A549 (cell line): ENCODE results near the gene IFITM2. TPM values are rescaled to one million over a fixed set of nuclear protein-coding genes. Genes with fewer than 3 reads are reported as not detected.

Experiments used
- ATAC-seq, 2 experiments: fragments of 200-7000 bp in 1 of 2; fragments of >200 bp in 1 of 2; cut with Nextera tagmentation in 1 of 2; cut with Tn5 transposase in 1 of 2; 3 replicates each; pipeline versions ENCODE4 v1.8.0 to v1.9.1; 2018 to 2020; ENCODE audit warnings: mild to moderate bottlenecking in 1 of 2, moderate library complexity in 1 of 2
- CTCF ChIA-PET: fragments of 300-600 bp; sonication (Branson Sonifier 250); formaldehyde crosslinking; extraction: SDS; loops from one replicate; lab custom pipeline; 2021; ENCODE audit warnings: antibody characterized with exemption, inconsistent platforms; lab: Yijun Ruan, JAX
- POLR2A ChIA-PET: fragments of 350-600 bp; formaldehyde crosslinking; extraction: SDS; loops from one replicate; lab custom pipeline; 2021; ENCODE audit warnings: antibody characterized with exemption, inconsistent platforms; lab: Yijun Ruan, JAX
- DNase-seq, 2 experiments: peaks; one replicate each; pipeline versions ENCODE4 v3.0.0 to v3.0.0-alpha.2; 2011 to 2016; ENCODE audit warnings: low read depth in 1 of 2, low spot score in 1 of 2
- FAIRE-seq: peaks from 2 replicates; lab custom pipeline; 2011; peaks lifted over from hg19 to GRCh38; lab: Jason Lieb, UNC
- H3K27ac ChIP-seq, 2 experiments: fragments of >200 bp; sonication (Bioruptor Twin); formaldehyde crosslinking; 3 replicates each; pipeline ENCODE4 v1.5.1; 2016 to 2017
- H3K4me1 ChIP-seq: fragments of >200 bp; sonication (Bioruptor Twin); formaldehyde crosslinking; 3 replicates; pipeline ENCODE4 v1.6.1; 2016
- H3K4me2 ChIP-seq: fragments of >200 bp; sonication (Bioruptor Twin); formaldehyde crosslinking; 3 replicates; pipeline ENCODE4 v1.6.1; 2016
- H3K4me3 ChIP-seq: fragments of >200 bp; sonication (Bioruptor Twin); formaldehyde crosslinking; 3 replicates; pipeline ENCODE4 v1.5.1; 2016
- H3K9me3 ChIP-seq: fragments of >200 bp; sonication (Bioruptor Twin); formaldehyde crosslinking; 3 replicates; pipeline ENCODE4 v1.6.1; 2016
- BHLHE40 ChIP-seq: IDR thresholded peaks from 2 replicates; pipeline ENCODE4 v1.6.1; 2012; ENCODE audit warnings: low read depth, low read length, inconsistent platforms
- CBX2 ChIP-seq: fragments of 200-600 bp; sonication (generic); IDR thresholded peaks from 2 replicates; pipeline ENCODE4 v1.6.1; 2016; ENCODE audit warnings: low read depth, mild to moderate bottlenecking, borderline replicate concordance
- CHD4 ChIP-seq: fragments of 200-600 bp; sonication (generic); IDR thresholded peaks from 2 replicates; pipeline ENCODE4 v1.6.1; 2016; ENCODE audit warnings: antibody characterized with exemption, mild to moderate bottlenecking, borderline replicate concordance
- EHF ChIP-seq: fragments of 250-450 bp; sonication (Bioruptor Pico); IDR thresholded peaks from 2 replicates; pipeline ENCODE4 v1.5.0; 2020; ENCODE audit warnings: mild to moderate bottlenecking
- EHMT2 ChIP-seq: fragments of 200-600 bp; sonication (generic); IDR thresholded peaks from 2 replicates; pipeline ENCODE4 v1.6.1; 2016; ENCODE audit warnings: antibody characterized with exemption, low read depth, mild to moderate bottlenecking, moderate library complexity
- EP300 ChIP-seq, 2 experiments: fragments of >200 bp; sonication (Bioruptor Twin); formaldehyde crosslinking; IDR thresholded peaks; 2 replicates in 1 of 2; 3 replicates in 1 of 2; pipeline ENCODE4 v1.6.1; 2016 to 2017
- ESRRA ChIP-seq: fragments of 150-350 bp; IDR thresholded peaks from 2 replicates; pipeline ENCODE4 v1.6.1; 2014; ENCODE audit warnings: mild to moderate bottlenecking, low read length, borderline replicate concordance
- FOSL2 ChIP-seq, 2 experiments: fragments of 450-650 bp in 1 of 2; fragments of >200 bp in 1 of 2; sonication (Bioruptor Twin) in 1 of 2; formaldehyde crosslinking; IDR thresholded peaks; 2 replicates each; pipeline versions ENCODE4 v1.5.0 to v1.6.1; 2016 to 2020; ENCODE audit warnings: mild to moderate bottlenecking in 1 of 2, moderate library complexity in 1 of 2
- FOXS1 ChIP-seq: fragments of 250-450 bp; sonication (Bioruptor Pico); IDR thresholded peaks from 2 replicates; pipeline ENCODE4 v1.5.0; 2020; ENCODE audit warnings: mild to moderate bottlenecking, moderate library complexity
- GATA3 ChIP-seq: IDR thresholded peaks from 2 replicates; pipeline ENCODE4 v1.6.1; 2012; ENCODE audit warnings: borderline replicate concordance
- HDAC2 ChIP-seq: fragments of 200-600 bp; sonication (generic); IDR thresholded peaks from 2 replicates; pipeline ENCODE4 v1.6.1; 2016
- HEYL ChIP-seq: fragments of 250-450 bp; sonication (Bioruptor Pico); IDR thresholded peaks from 2 replicates; pipeline ENCODE4 v1.8.0; 2021; ENCODE audit warnings: mild to moderate bottlenecking, moderate library complexity
- HOXA7 ChIP-seq: fragments of 250-450 bp; sonication (Bioruptor Pico); IDR thresholded peaks from 2 replicates; pipeline ENCODE4 v1.5.0; 2020; ENCODE audit warnings: mild to moderate bottlenecking, moderate library complexity
- HOXB13 ChIP-seq: fragments of 250-450 bp; sonication (Bioruptor Pico); IDR thresholded peaks from 2 replicates; pipeline ENCODE4 v1.5.0; 2020; ENCODE audit warnings: low read depth, mild to moderate bottlenecking, moderate library complexity
- JUNB ChIP-seq: fragments of >200 bp; sonication (Bioruptor Twin); formaldehyde crosslinking; IDR thresholded peaks from 2 replicates; pipeline ENCODE4 v1.6.1; 2016
- KDM1A ChIP-seq: fragments of 200-600 bp; sonication (generic); IDR thresholded peaks from 2 replicates; pipeline ENCODE4 v1.6.1; 2016; ENCODE audit warnings: low read depth, mild to moderate bottlenecking
- KDM5A ChIP-seq: fragments of 200-600 bp; sonication (generic); IDR thresholded peaks from 2 replicates; pipeline ENCODE4 v1.6.1; 2016; ENCODE audit warnings: antibody characterized with exemption, mild to moderate bottlenecking
- MAFK ChIP-seq: fragments of 450-650 bp; IDR thresholded peaks from 2 replicates; pipeline ENCODE4 v1.6.1; 2014; ENCODE audit not compliant: partially characterized antibody
- NFE2L2 ChIP-seq: fragments of 150-350 bp; conservative IDR thresholded peaks from 2 replicates; pipeline ENCODE4 v1.6.1; 2014; ENCODE audit warnings: low read length
- NPAS2 ChIP-seq: fragments of 250-450 bp; sonication (Bioruptor Pico); IDR thresholded peaks from 2 replicates; pipeline ENCODE4 v1.8.0; 2022; ENCODE audit warnings: mild to moderate bottlenecking, moderate library complexity, borderline replicate concordance
- NR3C1 ChIP-seq: fragments of >200 bp; sonication (Bioruptor Twin); formaldehyde crosslinking; IDR thresholded peaks from 3 replicates; pipeline ENCODE4 v1.6.1; 2017
- POLR2A ChIP-seq: IDR thresholded peaks from 2 replicates; pipeline ENCODE4 v1.6.1; 2012; ENCODE audit warnings: mild to moderate bottlenecking, low read length
- POLR2AphosphoS2 ChIP-seq: conservative IDR thresholded peaks from 2 replicates; pipeline ENCODE4 v1.6.1; 2012; ENCODE audit warnings: low read length, improper control_type of control experiment, inconsistent platforms
- RAD21 ChIP-seq, 2 experiments: fragments of >200 bp in 1 of 2; sonication (Bioruptor Twin) in 1 of 2; formaldehyde crosslinking in 1 of 2; IDR thresholded peaks in 1 of 2; conservative IDR thresholded peaks in 1 of 2; 2 replicates in 1 of 2; 3 replicates in 1 of 2; pipeline ENCODE4 v1.6.1; 2012 to 2018; ENCODE audit warnings: inconsistent platforms in 1 of 2
- RCOR1 ChIP-seq: fragments of 150-350 bp; IDR thresholded peaks from 2 replicates; pipeline ENCODE4 v1.6.1; 2014; ENCODE audit warnings: antibody characterized with exemption, low read length, low read depth
- SREBF2 ChIP-seq: fragments of 450-650 bp; IDR thresholded peaks from 2 replicates; pipeline ENCODE4 v1.6.1; 2014; ENCODE audit warnings: mild to moderate bottlenecking, moderate library complexity
- TFCP2L1 ChIP-seq: fragments of 250-450 bp; sonication (Bioruptor Pico); IDR thresholded peaks from 2 replicates; pipeline ENCODE4 v1.5.0; 2021; ENCODE audit warnings: mild to moderate bottlenecking
- WGBS: methylation state at CpG from one replicate; pipeline ENCODE4 v1.1.6; 2017; ENCODE audit errors: missing lambda C conversion rate; 5-methylcytosine and 5-hydroxymethylcytosine counted together
- polyA plus RNA-seq, 4 experiments: library from polyadenylated mRNA; depleted of rRNA in 3 of 4; stranded (reverse); fragments of >200 nt; fragmentation: RNase III in 1 of 4; extraction: RNeasy Plus Mini Kit Qiagen cat#74134 plus additional on column Dnase treatment in 1 of 4; gene quantifications; 2 replicates in 3 of 4; 3 replicates in 1 of 4; pipeline ENCODE4 v1.2.3, GENCODE V29; 2011 to 2017
- TF ChIP-seq, protein P1 (sequence below): IDR thresholded peaks from 2 replicates; pipeline ENCODE4 v1.6.1; 2012; ENCODE audit warnings: low read depth, borderline replicate concordance
- TF ChIP-seq, protein P2 (sequence below): fragments of 250-450 bp; sonication (Bioruptor Pico); IDR thresholded peaks from 2 replicates; pipeline ENCODE4 v1.5.0; 2020; ENCODE audit warnings: low read depth, mild to moderate bottlenecking, moderate library complexity
- TF ChIP-seq, protein P3 (sequence below): fragments of 450-650 bp; IDR thresholded peaks from 2 replicates; pipeline ENCODE4 v1.6.1; 2014; ENCODE audit warnings: antibody characterized with exemption
- TF ChIP-seq, protein P4 (sequence below): fragments of 250-450 bp; sonication (Bioruptor Pico); IDR thresholded peaks from 2 replicates; pipeline ENCODE4 v1.5.0; 2021; ENCODE audit warnings: mild to moderate bottlenecking, moderate library complexity, borderline replicate concordance
- TF ChIP-seq, protein P5 (sequence below): IDR thresholded peaks from 2 replicates; pipeline ENCODE4 v1.6.1; 2012
- TF ChIP-seq, protein P6 (sequence below): fragments of >200 bp; sonication (Bioruptor Twin); formaldehyde crosslinking; IDR thresholded peaks from 3 replicates; pipeline ENCODE4 v1.5.1; 2016

IFITM2 gene
- polyA plus RNA-seq, 2 of the 4 experiments (the other 2 are of a cell fraction): 36.4 to 43.6 TPM

DNA sequence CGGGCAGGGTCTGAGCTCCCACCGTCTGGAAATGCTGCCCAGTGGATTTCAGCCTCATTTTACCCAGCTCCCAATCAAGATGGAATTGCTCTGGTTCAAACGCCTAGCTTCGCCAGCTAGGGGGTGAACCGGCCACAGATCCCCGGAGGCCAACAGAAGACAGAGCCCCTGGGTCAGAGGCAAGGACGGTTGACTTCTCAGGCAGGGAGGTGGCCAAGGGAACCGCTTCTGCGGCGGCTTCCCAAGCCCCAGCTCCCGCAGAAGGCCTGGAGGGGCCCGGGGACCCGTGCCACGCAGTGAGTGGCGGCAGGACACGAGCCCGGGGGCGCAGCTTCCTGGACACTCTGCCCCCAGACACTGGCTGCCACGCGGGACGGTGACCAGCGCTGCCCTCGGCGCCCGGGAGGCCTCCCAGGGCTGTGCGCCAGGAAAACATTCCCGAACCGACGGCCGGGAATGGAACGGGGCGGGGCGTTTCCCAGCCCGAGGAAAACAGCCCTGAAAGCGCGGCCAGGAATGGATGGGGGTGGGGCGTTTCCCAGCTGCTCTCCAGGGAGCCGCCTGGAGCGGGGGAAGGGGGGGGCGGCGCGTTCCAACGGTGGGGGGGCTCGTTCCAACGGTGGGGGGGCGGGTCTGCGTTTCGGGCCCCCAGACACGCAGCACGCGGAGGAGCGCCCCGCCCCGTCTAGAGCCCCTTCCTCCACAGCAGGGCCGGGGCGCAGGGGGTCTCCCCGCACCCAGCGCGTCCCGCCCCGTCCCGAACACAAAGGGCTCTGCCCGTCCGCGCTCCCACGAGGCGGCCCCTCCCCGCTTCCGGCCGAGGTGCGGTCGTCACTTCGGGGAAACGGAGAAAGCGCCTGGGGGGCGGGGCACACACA lies 48.2 kb downstream of the IFITM2 start:
- peak overlapping the region; percentile 94 for H3K4me2 ChIP-seq
- H3K27ac ChIP-seq: peak overlapping the region; percentile 98 to 99
- H3K4me3 ChIP-seq: peak overlapping the region; percentile 47
- 7% methylated on average over 16 of the region's 76 CpGs for WGBS
- DNase-seq (peak; percentile 84 to 92), FAIRE-seq (no peak), ATAC-seq (peak; percentile 91 to 94)
- peaks cover 7% of the 10 kb centered on the region; the same call in 2 of the 3 replicates for H3K9me3 ChIP-seq
- POLR2A ChIA-PET: interaction anchor here (0.6 to 2.0 kb wide), 18 partner anchors 10 to 149 kb away, joined by 3 to 21 read pairs (median 5); partner anchors contain the start of genes BET1L, IFITM2, PTDSS2 and RIC8A
- CTCF ChIA-PET: interaction anchor here (0.6 to 2.4 kb wide), 14 partner anchors 9 to 109 kb away, joined by 3 to 21 read pairs (median 5); no protein-coding TSS in a partner anchor
- peaks cover 21% of the 10 kb centered on the region for H3K4me1 ChIP-seq
- TF ChIP-seq CHD4 (no peak), NR3C1 (no peak), POLR2A (peak; percentile 61), EP300 (IDR thresholded peaks at IDR 0.05) (peak in 1 of 2 experiments; percentile 73; a peak in 2 of 5 replicates), NPAS2 (peak; percentile 24; the same call in 1 of the 2 replicates), BHLHE40 (no peak), POLR2AphosphoS2 (no peak), GATA3 (peak; percentile 35; the same call in 1 of the 2 replicates), KDM5A (no peak), SREBF2 (no peak), FOSL2 (IDR thresholded peaks at IDR 0.05) (no peak), FOSL2 (CRISPR knock-in tag; IDR thresholded peaks at IDR 0.05) (no peak), RAD21 (conservative IDR thresholded peaks at IDR 0.05 in 1 of 2, IDR thresholded peaks at IDR 0.05 in 1 of 2) (no peak), EHMT2 (no peak), HOXB13 (CRISPR knock-in tag) (peak; percentile 97), KDM1A (no peak), RCOR1 (no peak), JUNB (no peak), TFCP2L1 (peak; percentile 38; the same call in 1 of the 2 replicates), MAFK (no peak), HOXA7 (peak; percentile 52; the same call in 1 of the 2 replicates), EHF (CRISPR knock-in tag) (peak; percentile 88), FOXS1 (peak; percentile 50; the same call in 1 of the 2 replicates), HDAC2 (no peak), ESRRA (no peak), HEYL (peak; percentile 90; the same call in 1 of the 2 replicates), CBX2 (no peak), NFE2L2 (no peak)
- TF ChIP-seq, protein P1, sequence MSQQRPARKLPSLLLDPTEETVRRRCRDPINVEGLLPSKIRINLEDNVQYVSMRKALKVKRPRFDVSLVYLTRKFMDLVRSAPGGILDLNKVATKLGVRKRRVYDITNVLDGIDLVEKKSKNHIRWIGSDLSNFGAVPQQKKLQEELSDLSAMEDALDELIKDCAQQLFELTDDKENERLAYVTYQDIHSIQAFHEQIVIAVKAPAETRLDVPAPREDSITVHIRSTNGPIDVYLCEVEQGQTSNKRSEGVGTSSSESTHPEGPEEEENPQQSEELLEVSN: no peak; the same call in 1 of the 2 replicates
- TF ChIP-seq, protein P2, sequence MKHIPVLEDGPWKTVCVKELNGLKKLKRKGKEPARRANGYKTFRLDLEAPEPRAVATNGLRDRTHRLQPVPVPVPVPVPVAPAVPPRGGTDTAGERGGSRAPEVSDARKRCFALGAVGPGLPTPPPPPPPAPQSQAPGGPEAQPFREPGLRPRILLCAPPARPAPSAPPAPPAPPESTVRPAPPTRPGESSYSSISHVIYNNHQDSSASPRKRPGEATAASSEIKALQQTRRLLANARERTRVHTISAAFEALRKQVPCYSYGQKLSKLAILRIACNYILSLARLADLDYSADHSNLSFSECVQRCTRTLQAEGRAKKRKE (CRISPR knock-in tag): peak; percentile 67; the same call in 1 of the 2 replicates
- TF ChIP-seq, protein P3, sequence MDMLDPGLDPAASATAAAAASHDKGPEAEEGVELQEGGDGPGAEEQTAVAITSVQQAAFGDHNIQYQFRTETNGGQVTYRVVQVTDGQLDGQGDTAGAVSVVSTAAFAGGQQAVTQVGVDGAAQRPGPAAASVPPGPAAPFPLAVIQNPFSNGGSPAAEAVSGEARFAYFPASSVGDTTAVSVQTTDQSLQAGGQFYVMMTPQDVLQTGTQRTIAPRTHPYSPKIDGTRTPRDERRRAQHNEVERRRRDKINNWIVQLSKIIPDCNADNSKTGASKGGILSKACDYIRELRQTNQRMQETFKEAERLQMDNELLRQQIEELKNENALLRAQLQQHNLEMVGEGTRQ: no peak
- TF ChIP-seq, protein P4, sequence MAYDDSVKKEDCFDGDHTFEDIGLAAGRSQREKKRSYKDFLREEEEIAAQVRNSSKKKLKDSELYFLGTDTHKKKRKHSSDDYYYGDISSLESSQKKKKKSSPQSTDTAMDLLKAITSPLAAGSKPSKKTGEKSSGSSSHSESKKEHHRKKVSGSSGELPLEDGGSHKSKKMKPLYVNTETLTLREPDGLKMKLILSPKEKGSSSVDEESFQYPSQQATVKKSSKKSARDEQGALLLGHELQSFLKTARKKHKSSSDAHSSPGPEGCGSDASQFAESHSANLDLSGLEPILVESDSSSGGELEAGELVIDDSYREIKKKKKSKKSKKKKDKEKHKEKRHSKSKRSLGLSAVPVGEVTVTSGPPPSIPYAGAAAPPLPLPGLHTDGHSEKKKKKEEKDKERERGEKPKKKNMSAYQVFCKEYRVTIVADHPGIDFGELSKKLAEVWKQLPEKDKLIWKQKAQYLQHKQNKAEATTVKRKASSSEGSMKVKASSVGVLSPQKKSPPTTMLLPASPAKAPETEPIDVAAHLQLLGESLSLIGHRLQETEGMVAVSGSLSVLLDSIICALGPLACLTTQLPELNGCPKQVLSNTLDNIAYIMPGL (CRISPR knock-in tag): peak; percentile 84
- TF ChIP-seq, protein P5, sequence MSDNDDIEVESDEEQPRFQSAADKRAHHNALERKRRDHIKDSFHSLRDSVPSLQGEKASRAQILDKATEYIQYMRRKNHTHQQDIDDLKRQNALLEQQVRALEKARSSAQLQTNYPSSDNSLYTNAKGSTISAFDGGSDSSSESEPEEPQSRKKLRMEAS: peak; percentile 72
- TF ChIP-seq, protein P6, sequence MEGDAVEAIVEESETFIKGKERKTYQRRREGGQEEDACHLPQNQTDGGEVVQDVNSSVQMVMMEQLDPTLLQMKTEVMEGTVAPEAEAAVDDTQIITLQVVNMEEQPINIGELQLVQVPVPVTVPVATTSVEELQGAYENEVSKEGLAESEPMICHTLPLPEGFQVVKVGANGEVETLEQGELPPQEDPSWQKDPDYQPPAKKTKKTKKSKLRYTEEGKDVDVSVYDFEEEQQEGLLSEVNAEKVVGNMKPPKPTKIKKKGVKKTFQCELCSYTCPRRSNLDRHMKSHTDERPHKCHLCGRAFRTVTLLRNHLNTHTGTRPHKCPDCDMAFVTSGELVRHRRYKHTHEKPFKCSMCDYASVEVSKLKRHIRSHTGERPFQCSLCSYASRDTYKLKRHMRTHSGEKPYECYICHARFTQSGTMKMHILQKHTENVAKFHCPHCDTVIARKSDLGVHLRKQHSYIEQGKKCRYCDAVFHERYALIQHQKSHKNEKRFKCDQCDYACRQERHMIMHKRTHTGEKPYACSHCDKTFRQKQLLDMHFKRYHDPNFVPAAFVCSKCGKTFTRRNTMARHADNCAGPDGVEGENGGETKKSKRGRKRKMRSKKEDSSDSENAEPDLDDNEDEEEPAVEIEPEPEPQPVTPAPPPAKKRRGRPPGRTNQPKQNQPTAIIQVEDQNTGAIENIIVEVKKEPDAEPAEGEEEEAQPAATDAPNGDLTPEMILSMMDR: no peak
